GM13976 (cell line): ENCODE results near the gene ZNF281.

ENCODE experiments used
- DNase-seq: peaks from one replicate; pipeline ENCODE4 v3.0.0; 2012; ENCODE audit warnings: low spot score
- in situ Hi-C: fragments of 300-500 bp; cut with MboI; formaldehyde crosslinking; loops from one replicate; pipeline ENCODE4 v1.12.0; 2022; ENCODE audit warnings: low sequenced_read_pairs, mixed read lengths, inconsistent platforms; ENCODE audit not compliant: unreplicated experiment
- TF ChIP-seq, protein P1 (sequence below): IDR thresholded peaks from 2 replicates; pipeline ENCODE4 v1.5.1; 2012; ENCODE audit warnings: borderline replicate concordance, mild to moderate bottlenecking; ENCODE audit not compliant: insufficient read depth; ENCODE audit errors: extremely low read depth, missing control alignments, control extremely low read depth

Gene ZNF281

GRCh38 chr1:200398373-200398772 is 11.5 kb downstream of the ZNF281 start:
- in situ Hi-C loops, result no loop called here
- DNase-seq, result no peak
- TF ChIP-seq, protein P1, sequence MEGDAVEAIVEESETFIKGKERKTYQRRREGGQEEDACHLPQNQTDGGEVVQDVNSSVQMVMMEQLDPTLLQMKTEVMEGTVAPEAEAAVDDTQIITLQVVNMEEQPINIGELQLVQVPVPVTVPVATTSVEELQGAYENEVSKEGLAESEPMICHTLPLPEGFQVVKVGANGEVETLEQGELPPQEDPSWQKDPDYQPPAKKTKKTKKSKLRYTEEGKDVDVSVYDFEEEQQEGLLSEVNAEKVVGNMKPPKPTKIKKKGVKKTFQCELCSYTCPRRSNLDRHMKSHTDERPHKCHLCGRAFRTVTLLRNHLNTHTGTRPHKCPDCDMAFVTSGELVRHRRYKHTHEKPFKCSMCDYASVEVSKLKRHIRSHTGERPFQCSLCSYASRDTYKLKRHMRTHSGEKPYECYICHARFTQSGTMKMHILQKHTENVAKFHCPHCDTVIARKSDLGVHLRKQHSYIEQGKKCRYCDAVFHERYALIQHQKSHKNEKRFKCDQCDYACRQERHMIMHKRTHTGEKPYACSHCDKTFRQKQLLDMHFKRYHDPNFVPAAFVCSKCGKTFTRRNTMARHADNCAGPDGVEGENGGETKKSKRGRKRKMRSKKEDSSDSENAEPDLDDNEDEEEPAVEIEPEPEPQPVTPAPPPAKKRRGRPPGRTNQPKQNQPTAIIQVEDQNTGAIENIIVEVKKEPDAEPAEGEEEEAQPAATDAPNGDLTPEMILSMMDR, result no peak

DNA sequence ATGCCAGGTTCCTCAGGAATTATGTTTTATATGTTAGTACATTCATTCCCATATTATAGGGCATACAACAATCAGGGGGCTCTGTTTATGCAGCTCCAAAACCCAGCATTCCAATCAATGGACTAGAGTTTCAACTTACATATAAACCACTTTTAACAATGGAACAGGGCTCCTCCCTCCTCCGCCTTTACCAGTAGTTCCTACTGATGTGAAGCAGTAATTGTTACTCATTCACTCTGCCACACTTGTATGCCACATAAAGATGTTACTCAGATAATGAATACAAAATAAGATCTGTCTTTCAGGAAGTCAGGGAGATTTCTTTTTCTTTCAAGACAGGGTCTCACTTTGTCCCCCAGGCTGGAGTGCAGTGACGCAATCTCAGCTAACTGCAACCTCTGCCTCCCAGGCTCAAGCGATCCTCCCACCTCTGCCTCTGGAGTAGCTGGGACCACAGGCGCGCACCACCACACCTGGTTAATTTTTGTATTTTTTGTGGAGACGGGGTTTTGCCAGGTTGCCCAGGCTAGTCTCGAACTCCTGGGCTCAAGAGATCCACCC is 17.1 kb downstream of the ZNF281 start:
- TF ChIP-seq, protein P1, result no peak
- in situ Hi-C loops, result no loop called here
- DNase-seq, result no peak

DNA sequence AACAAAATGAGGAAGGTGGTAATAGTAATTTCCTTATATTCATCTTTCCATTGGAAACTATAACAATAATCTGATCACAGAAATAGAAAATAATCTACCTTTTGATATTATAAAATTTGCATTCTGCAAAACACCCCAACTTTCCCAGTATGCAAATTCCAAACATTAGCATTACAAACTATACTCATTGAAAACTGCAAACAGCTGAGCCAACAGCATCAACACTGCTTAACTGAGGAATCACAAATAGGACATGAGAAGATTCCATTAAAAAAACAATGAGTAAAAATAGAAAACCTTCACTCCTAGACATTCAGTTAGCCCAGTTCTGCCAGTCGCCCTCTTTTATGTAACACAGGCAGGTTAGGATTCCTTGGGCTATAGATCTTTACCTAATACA is 18.1 kb downstream of the ZNF281 start:
- in situ Hi-C loops, result no loop called here
- TF ChIP-seq, protein P1, result no peak
- DNase-seq, result no peak

DNA sequence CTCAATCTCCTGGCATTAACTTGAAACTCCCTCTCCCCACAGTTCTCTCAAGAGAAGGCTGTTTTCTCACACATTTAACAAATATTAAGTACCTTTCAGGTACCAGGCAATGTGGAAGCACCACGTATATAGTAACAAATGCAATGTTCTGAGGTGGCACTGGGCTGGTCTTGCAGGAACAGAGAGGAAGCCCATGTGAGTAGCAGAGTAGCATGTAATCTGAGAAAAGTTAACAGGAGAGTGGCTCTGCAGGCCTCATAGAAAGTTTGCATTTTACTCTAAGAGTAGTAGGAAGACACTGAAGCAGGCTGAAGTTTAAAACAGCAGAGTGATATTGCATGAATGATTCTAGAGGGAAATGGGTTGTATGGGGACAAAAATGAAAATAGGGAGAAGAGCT is 21.0 kb downstream of the ZNF281 start:
- DNase-seq, result no peak
- TF ChIP-seq, protein P1, result no peak
- in situ Hi-C loops, result no loop called here

- DNase-seq, result no peak
These were observed 23.4 kb downstream of the ZNF281 start for GRCh38 chr1:200386416-200386815.

GRCh38 chr1:200384818-200385390 is 24.9 kb downstream of the ZNF281 start:
- TF ChIP-seq, protein P1, result no peak
- no peak for DNase-seq
- in situ Hi-C loops, result no loop called here

More at GRCh38 chr1:200386416-200386815, 23.4 kb downstream of the ZNF281 start:
- TF ChIP-seq, protein P1, result no peak
- in situ Hi-C loops, result no loop called here

DNA sequence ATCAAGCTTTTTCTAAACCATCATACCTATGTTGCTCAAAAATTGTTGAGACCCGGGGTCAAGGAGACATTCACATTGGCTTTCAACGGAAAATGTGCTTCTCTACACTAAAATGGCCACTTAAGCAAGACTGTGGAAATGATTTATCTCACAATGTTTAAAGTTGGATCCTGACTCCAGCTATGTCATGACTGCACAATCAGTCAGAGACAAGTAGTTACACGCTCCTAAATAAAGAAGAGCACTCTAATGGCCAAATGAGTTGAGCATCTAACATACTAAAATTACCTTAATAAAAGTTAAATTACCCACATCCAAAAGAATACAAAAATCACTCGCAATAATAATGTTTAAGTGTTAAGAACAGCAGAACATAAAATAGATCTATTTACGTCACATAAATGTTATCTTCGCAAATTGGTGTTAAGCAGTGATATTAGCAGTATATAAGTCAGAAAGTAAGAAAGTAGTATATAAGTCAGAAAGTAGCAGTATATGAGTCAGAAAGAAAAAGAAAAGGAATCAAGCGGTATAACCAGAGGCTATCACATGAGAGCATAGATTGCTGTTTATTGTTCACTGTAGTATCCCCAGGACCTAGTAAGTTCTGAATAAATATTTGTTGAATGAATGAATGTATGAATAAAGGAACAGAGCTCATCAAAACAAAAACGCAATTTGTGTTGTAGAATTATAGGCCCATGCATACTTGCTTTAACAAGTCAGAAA is 28.4 kb downstream of the ZNF281 start:
- in situ Hi-C loops, result no loop called here
- DNase-seq, result no peak

More for the DNA sequence above, 28.4 kb downstream of the ZNF281 start:
- TF ChIP-seq, protein P1, result no peak
